ENCODE results near the gene PROS1.
"Not testable (repeated sequence)": the region's sequence is repeated elsewhere in the genome, so short reads cannot be mapped to it uniquely, and the experiment has no call there.

The PROS1 gene

DNA sequence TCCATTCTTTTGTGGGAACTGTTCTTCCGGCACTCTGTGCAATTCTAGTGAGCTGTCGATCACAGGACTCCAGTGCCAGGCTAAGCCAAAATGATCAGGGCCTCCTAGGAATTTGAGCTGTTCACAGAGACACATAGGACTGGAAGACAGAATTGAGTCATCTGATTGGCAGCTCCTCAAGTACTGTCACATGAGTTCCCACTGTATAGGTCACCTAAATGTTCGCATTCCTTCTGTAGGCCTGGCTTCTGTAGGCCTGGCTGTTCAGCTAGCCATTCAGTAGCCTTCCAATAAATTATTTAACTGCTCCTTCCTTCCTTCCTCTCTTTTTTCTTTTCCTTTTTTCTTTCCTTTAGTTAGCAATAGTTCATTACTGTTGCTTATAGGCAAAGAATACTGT is 4.3 kb downstream of the PROS1 start:
- peak; percentile 29 for DNase-seq

DNA sequence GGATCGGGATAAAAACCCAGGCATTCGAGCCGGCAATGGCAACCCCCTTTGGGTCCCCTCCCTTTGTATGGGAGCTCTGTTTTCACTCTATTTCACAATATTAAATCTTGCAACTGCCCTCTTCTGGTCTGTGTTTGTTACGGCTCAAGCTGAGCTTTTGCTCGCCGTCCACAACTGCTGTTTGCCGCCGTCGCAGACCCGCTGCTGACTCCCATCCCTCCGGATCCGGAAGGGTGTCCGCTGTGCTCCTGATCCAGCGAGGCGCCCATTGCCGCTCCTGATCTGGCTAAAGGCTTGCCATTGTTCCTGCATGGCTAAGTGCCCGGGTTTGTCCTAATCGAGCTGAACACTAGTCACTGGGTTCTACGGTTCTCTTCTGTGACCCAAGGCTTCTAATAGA is 8.6 kb downstream of the PROS1 start:
- not testable (repeated sequence) for DNase-seq

DNA sequence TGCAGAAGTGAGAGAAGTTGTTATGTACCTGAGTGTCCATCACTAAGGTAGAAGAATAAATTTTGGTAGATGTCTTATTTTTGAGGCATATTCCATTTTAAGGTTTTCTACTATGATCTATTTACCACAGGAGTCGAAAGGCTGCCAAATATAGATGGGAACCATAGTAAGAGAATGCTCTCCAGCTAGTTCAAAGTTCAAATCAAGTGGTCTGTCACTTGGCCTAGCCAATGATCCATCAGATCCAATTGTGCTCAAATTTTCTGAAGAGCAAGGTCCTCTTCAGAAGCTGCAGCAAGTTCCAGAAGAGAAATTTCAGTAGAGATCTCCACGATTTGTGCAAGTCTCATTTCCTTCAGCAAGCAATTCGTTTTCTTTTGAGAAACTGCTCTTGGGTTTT is 10.9 kb downstream of the PROS1 start:
- no peak for DNase-seq

DNA sequence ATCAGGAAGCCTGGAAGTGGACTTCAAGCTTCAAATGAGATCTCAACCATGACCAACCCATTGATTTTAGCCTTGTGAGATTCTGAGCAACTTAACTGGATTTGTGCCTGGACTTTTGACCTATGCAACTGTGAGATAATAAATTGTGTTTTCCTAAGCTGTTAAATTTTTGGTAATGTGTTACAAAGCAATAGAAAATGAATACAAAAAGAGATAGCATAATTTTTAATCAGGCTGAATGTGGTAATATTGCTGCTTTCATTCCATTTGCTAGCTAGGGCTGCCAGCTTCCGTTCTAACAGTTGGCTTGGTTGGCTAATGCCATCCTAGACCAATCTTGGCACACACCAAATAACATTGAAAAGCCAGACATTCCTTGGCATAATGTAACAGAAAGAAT is 12.2 kb downstream of the PROS1 start:
- DNase-seq: no peak

DNA sequence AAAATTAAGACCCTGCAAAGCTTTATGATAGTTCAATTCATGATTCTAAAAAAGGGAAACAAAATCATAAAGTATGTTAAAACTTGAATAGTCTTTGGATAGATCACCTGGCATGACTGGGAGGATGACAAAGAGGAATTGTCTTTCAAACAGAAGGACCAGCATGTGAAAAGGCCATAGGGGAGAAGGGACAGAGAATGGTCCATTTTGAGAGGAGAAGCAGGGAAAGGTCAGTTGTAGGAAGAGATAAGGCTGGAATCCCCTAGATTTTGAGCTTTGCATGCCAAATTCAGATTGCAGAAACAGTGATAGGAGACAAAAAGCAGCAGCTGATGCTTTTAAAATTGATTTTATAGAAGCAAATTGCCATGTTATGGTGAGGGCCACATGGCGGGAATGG is 12.7 kb downstream of the PROS1 start:
- no peak for DNase-seq

DNA sequence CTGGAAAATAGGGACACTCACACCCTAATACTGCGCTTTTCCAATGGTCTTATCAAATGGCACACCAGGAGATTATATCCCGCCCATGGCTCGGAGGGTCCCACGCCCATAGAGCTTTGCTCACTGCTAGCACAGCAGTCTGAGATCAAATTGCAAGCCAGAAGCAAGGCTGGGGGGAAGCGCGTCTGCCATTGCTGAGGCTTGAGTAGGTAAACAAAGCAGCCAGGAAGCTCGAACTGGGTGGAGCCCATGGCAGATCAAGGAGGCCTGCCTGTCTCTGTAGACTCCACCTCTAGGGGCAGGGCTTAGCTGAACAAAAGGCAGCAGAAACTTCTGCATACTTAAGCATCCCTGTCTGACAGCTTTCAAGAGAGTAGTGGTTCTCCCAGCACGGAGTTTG is 23.7 kb downstream of the PROS1 start:
- DNase-seq: not testable (repeated sequence)

DNA sequence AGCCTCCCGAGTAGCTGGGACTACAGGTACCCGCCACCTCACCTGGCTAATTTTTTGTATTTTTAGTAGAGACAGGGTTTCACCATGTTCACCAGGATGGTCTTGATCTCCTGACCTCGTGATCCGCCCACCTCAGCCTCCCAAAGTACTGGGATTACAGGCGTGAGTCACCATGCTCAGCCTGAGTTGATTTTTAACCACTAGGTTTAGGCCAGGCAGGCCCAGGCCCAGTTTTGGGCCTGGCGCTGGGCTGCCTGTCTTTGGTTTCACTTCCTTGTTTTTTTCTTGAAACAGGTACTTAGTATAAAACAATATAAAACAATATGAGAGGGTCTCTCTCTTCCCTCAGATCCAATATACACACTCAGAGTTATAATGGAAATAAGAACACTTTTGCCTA is 36.2 kb downstream of the PROS1 start:
- DNase-seq: not testable (repeated sequence)

DNA sequence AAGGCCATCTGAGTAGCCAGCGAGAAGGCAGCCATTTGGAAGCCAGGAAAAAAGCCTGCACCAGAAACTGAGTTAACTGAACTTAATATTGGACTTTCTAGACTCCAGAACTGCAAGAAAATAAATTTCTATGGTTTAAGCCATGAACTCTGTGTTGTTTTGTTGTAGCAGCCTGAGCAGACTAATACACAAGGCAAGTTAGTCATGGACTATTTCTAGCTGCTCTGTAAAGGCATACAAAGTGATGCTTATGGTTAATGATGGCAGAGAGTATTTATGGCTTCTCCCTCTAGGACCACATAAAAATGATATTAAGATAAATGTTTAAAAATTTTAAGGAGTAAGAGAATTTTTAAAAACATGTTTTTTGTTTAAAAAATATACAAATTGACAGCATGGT is 37.1 kb downstream of the PROS1 start:
- DNase-seq: no peak

DNA sequence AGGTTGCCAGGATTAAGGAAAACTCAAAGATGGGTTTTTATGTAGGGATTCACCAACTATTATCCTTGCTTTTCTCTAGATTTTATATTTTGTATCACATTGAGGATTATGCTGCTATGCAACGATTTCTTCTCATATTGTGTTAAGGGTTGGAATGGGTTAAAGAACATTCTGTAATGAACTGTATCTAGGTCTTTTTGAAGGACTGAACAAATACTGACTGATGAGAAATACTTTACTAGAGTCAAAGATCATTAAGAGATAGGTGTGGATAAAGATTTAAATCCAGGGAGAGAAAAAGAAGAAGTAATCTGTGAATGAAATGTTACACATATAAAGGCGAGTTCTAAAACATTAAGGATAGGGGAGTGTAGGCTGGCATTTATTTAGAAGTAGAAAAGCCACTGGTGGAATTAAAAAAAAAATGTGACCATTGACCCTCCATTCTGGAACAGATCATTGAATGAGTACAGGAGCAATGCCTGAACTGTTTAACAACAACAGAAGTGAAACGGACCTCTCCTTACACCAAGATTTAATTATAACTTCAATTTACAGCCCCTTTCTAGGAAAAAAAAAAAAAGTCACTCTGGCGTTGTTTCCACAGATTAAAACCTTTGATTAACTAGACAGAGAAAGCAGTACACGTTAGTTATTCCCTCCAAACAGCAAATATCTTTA is 39.2 kb downstream of the PROS1 start:
- DNase-seq: no peak

DNA sequence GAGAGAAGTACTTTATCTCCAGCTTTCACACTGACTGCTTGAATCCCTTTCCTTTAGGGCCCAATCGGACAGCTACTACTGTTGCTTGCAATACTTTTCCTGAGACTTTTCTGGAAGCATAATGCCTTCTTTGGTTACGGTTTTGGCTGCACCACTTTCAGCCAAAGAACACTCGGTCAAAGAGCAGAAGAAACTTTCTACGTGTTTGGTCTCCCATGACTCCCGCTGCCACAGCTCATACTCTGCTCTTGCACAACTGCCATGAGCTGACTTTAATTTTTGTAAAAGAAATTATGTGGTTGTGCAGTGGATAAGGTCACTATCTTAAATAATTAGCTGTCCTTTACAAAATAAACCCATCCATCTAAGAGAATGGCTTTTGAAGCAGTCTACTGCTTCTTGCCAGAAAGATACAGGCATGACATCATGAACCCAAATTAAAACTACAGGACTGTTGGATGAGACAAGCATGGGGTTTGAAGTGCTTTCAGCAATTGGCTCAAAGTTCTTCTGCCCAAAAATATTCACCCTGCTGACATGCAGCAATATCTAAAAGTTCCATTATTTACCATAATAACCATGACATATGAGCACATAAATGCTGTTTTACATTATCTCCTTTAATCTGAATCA is 42.0 kb downstream of the PROS1 start:
- no peak for DNase-seq

DNA sequence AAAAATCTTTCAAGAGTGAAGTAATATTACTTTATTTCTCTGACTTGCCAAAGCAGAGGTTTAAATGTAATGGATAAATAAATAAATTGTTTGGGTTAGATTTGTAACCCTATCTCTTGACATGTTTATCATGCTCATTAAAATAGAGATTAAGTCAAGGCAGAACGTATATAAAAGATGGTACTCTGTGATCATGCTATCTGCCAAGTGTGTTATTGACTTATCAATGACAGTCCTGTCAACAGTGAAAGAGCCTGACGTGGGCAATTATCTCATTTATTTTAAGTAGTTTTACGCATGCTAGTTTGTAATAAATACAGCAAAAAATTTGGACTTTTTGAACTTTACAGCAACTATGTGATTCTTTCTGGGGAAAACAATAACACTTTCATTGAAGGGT is 43.7 kb downstream of the PROS1 start:
- no peak for DNase-seq

DNA sequence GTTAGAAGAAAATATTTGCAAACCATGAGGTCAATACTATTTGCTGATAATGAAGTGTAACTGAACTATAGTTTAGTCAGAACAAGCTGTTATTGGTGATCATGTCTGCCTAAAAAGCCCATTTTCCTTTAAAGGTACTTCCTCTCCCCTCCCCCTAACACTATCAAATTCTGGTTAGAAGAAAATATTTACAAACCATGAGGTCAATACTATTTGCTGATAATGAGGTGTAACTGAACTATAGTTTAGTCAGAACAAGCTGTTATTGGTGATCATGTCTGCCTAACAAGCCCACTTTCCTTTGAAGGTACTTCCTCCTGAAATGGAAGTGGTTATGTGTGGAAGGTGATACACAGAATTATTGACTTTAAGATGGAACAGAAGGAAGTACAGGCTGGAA is 46.9 kb downstream of the PROS1 start:
- DNase-seq: no peak

DNA sequence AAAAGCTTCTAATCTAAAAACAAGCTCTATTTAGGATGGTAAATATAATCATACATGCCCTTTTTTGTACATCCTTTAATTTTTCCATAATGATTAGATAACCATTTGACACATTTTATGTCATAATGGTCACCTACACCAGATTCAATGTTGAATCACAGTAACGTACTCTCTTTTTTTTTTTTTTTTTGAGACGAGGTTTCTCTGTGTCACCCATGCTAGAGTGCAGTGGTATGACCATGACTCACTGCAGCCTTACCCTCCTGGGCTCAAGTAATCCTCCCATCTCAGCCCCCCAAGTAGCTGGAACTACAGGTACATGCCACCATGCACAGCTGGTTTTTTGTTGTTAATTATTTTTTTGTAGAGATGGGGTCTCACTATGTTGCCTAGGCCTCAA is 49.2 kb downstream of the PROS1 start:
- DNase-seq: no peak

DNA sequence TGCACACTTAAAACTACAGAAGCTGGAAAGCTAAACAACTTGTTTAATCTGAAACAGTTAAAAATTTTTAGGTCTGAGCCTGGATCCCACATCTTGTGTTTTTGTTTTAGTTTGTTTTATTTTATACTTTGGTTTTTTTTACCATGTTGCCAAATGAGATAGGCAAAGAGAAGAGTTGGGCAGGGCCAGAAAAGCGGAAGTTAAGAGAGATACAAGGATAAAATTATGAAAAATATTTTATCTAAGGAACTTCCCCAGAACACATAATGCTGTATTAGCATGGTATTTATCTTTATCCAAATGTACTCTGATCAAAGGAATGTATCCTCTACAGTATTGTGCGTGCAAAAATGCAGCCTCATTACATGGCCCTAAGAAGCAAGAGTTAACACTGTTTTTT is 50.7 kb downstream of the PROS1 start:
- no peak for DNase-seq

DNA sequence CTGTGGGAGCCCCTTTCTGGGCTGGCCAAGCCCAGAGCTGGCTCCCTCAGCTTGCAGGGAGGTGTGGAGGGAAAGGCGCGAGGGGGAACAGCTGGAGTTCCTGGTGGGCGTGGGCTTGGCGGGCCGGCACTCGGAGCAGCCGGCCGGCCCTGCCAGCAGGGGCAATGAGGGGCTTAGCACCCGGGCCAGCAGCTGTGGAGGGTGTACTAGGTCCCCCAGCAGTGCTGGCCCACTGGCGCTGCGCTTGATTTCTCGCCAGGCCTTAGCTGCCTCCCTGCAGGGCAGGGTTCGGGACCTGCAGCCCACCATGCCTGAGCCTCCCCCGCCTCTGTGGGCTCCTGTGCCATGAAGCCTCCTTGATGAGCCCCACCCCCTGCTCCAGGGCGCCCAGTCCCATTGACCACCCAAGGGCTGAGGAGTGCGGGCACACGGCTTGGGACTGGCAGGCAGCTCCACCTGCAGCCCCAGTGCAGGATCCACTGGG is 56.1 kb downstream of the PROS1 start:
- DNase-seq: not testable (repeated sequence)

DNA sequence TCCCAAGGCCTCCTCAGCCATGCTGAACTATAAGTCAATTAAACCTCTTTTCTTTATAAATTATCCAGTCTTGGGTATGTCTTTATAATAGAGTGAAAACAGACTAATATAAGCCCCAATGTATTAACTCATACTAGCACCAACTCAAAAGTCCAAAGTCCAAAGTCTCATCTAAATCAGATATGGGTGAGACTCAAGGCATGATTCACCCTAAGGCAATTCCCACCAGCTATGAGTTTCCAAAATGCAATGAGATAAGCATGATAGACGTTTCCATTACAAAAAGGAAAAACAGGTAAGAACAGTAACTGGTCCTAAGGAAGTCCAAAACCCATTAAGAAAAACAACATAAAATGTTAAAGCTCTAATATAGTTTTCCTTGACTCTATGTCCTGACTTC is 60.1 kb downstream of the PROS1 start:
- DNase-seq: not testable (repeated sequence)

DNA sequence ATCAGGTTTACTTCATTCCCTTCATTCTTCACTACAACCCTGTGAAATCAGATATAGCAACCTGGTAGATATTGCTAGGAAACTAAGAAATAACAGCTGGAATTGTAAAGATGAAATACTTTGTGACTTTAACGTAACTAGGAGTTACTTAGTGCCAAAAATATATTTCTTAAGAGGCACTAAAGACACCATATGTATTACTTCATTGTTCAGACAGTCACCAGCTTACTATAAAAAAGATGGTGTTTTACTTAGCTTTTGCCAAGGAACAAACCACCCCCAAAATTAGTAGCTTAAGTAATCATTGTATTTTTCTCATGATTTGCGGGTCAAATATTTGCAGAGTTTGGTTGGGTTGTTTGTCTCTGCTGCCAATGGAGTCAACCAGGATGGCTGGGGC is 62.5 kb downstream of the PROS1 start:
- no peak for DNase-seq

DNA sequence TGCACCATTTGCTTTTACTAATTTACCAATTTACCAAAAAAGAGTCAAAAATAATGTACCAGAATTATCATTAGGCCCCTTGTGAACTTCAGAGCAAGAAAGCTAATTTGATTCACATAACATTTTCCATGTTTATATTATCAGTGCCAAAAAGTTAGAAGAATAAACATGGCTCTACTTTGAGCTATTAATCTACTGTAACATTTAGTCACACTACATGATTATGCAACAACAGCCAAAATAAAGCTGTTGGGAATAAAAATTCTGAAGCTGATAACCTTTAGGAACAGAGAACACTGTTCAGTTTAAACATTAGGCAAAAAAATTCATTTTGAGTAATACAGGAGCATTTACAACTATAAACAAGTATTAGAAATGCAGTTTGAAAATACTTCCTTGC is 63.6 kb downstream of the PROS1 start:
- no peak for DNase-seq

DNA sequence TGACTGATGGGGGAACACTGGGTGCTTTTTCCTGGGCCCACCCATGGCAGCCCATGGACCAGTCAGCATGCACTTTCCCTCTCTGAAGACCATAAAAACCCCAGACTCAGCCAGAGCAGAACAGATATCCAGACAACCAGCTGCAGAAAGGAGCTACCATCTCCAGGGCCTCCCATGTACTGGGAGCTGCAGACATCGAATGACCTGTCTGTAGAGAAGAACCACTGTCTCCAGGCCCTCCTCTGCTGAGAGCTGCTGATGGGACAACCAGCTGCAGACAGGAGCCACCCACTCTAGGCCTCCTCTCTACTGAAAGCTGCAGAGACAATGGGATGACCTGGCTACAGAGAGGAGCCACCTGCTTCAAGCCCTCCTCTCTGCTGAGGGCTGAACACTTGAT is 66.6 kb downstream of the PROS1 start:
- no peak for DNase-seq

DNA sequence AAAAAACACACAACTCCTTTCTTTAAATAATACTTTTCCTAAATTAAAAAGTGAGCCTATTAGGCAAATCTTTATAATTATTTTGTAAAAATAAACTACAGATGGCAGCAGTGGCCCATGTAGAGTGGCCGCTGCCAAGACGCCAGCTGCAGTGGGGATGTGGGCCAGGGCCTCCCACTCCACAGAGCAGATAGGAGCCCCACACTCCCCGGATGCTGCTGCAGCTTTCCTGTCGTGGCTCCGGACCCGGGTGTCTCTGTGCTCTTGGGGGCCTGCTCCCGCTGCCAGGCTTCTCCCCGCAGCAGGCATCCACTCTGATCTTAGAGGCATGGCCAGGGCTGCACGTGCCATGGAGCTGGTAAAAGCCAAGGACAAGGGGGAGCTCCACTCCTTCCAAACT is 67.5 kb downstream of the PROS1 start:
- no peak for DNase-seq

DNA sequence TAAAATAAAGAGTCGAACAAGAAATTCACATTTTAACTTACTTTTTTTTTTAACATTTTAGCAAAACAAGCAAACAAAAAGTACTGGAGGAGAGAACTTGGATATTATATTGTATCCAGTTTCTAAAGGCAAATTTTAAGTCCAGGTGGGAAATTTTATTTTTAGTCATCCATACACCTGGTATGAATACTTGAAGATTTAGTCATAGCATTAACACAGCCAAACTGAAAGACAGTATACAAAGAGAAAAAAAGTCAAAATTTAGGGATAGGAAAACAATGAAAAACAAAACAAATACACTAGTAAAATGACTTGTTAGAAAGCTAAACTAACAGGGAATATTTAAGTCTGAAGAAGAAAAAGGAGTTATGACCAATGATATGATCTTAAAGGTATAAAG is 69.1 kb downstream of the PROS1 start:
- DNase-seq: no peak

DNA sequence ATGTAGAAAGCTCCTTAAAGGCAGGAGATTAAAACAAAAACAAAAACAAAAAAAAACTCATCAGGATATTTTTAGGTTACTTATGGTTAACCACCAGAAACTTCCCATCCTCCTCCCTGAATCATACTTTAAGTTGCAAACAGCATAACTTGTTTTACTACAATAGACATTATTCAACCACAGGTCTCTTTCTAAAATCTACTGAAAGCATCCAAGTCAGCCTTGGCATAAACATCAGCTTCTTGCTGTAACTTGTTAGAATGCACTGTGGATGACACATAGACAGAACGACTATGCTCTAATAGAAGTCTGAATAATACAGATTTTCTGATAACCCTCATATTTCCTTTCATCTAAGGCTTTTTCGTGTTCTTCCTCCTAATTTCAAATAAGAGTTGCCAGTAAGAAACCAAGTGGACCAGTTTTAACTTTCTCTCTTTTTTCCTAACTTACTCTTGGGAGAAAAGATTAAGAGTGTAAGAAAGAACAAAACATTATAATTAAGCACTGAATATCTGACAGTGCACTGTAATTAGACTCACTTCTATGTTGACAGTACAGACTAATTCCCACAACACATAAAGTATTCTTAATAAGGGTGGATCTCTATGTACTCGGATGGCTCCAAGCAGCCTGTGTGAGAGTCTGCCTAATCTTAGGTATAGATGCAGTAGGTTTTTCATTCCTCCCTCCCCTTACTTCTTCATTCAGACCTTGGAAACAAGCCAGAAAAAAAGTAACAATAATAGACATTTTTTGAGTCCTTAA is 95.3 kb downstream of the PROS1 start:
- not testable (repeated sequence) for DNase-seq

DNA sequence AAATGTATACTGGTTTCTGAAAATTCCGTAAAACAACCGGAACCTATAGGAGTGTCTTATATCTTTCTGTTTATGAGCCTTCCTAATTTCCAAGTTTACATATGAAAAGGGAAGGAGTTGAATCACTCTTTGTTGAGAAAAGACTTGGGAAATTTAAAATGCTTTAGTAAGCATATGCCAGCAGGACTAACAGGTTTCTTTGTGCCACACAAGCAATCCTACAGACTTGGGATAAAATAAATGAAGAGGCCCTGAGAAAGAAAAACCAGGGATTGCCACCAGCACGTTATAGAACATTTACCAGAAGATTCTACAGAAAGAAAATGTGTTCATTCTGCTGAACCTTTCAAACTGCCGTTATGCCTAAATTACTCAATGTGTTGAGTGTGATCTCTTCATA is 96.3 kb downstream of the PROS1 start:
- DNase-seq: not testable (repeated sequence)

DNA sequence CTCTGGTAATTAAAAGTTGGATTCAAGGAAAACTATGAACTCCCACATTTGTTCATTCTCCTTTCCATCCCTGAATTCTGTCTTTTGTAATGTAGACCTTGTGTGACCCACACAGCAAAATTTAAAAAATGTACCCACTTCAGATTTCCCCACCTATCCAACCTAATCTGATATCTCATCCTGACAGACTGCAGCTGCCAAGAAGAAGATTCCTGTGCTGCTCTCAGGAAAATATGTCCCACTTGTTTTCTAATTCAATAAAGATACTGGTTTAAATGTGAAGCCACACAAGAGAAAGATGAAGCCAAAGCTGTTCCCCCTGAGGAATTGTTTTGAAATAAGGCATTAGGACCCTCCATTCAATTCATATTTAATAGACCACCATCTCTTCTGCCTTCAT is 100.3 kb downstream of the PROS1 start:
- DNase-seq: not testable (repeated sequence)

Data from fibroblast of skin of abdomen (primary cell).